GM23338 (cell line): Measurements from ENCODE around the gene MPHOSPH8. TPM values are rescaled to one million over a fixed set of nuclear protein-coding genes. Genes with fewer than 3 reads are reported as not detected.

Experiments
- ATAC-seq: fragments of 200-7000 bp; cut with Tn5 transposase; 3 replicates; pipeline ENCODE4 v1.9.1; 2020
- DNase-seq: peaks from one replicate; pipeline ENCODE4 v3.0.0-alpha.2; 2015; ENCODE audit warnings: low spot score
- H2AFZ ChIP-seq: fragments of 200-600 bp; sonication (generic); 2 replicates; pipeline ENCODE4 v1.8.0; 2016; ENCODE audit warnings: antibody characterized with exemption, mild to moderate bottlenecking, moderate library complexity
- H3F3A ChIP-seq: fragments of 200-600 bp; sonication (generic); replicated peaks from 2 replicates; pipeline ENCODE4 v1.8.0; 2017; ENCODE audit warnings: antibody characterized with exemption, mixed run types, low read depth
- H3K27ac ChIP-seq: fragments of 200-600 bp; sonication (generic); 2 replicates; pipeline ENCODE4 v1.6.1; 2016; ENCODE audit warnings: low read depth
- H3K27me3 ChIP-seq: fragments of 200-600 bp; sonication (generic); 2 replicates; pipeline ENCODE4 v1.8.0; 2016; ENCODE audit warnings: mild to moderate bottlenecking, mixed run types, moderate library complexity; ENCODE audit not compliant: insufficient read depth
- H3K36me3 ChIP-seq: fragments of 200-600 bp; sonication (generic); 2 replicates; pipeline ENCODE4 v1.8.0; 2016; ENCODE audit warnings: mild to moderate bottlenecking; ENCODE audit not compliant: insufficient read depth
- H3K4me1 ChIP-seq: fragments of 200-600 bp; sonication (generic); 2 replicates; pipeline ENCODE4 v1.8.0; 2016; ENCODE audit warnings: mild to moderate bottlenecking, moderate library complexity; ENCODE audit not compliant: insufficient read depth
- H3K4me2 ChIP-seq: fragments of 200-600 bp; sonication (generic); 2 replicates; pipeline ENCODE4 v1.7.1; 2017; ENCODE audit warnings: mixed run types
- H3K4me3 ChIP-seq: fragments of 200-600 bp; sonication (generic); 2 replicates; pipeline ENCODE4 v1.6.1; 2016; ENCODE audit warnings: mixed run types
- H3K79me2 ChIP-seq: fragments of 200-600 bp; sonication (generic); replicated peaks from 2 replicates; pipeline ENCODE4 v1.8.0; 2017; ENCODE audit warnings: mild to moderate bottlenecking; ENCODE audit not compliant: insufficient read depth
- H3K9me2 ChIP-seq: fragments of 200-600 bp; sonication (generic); 2 replicates; pipeline ENCODE4 v1.8.0; 2017; ENCODE audit not compliant: insufficient read depth
- H4K20me1 ChIP-seq: fragments of 200-600 bp; sonication (generic); replicated peaks from 2 replicates; pipeline ENCODE4 v1.8.0; 2017; ENCODE audit warnings: mild to moderate bottlenecking; ENCODE audit not compliant: insufficient read depth
- H3K27ac Mint-ChIP-seq: 2 replicates; pipeline ENCODE4 v1.8.0; 2020; ENCODE audit warnings: inconsistent platforms, mild to moderate bottlenecking, moderate library complexity, mixed read lengths
- H3K27me3 Mint-ChIP-seq: 3 replicates; pipeline ENCODE4 v1.8.0; 2022; ENCODE audit warnings: low read depth, mild to moderate bottlenecking, moderate library complexity, mixed read lengths, inconsistent platforms; ENCODE audit not compliant: insufficient read depth, poor library complexity
- H3K36me3 Mint-ChIP-seq: 3 replicates; pipeline ENCODE4 v1.8.0; 2021; ENCODE audit warnings: low read depth, mild to moderate bottlenecking, inconsistent platforms, moderate library complexity, mixed read lengths
- H3K4me1 Mint-ChIP-seq: 3 replicates; pipeline ENCODE4 v1.8.0; 2020; ENCODE audit warnings: mild to moderate bottlenecking, inconsistent platforms, mixed read lengths
- H3K4me3 Mint-ChIP-seq: 3 replicates; pipeline ENCODE4 v1.8.0; 2021; ENCODE audit warnings: moderate library complexity, mild to moderate bottlenecking, inconsistent platforms, mixed read lengths
- H3K9me3 Mint-ChIP-seq: 3 replicates; pipeline ENCODE4 v1.8.0; 2020; ENCODE audit warnings: moderate library complexity, mild to moderate bottlenecking, inconsistent platforms, mixed read lengths
- CREB1 ChIP-seq: fragments of 250-450 bp; sonication (Bioruptor Pico); IDR thresholded peaks from 2 replicates; pipeline ENCODE4 v1.5.0; 2020; ENCODE audit warnings: low read depth, mild to moderate bottlenecking, moderate library complexity
- EZH2 ChIP-seq: fragments of 200-600 bp; sonication (generic); IDR thresholded peaks from one replicate; pipeline ENCODE4 v1.8.0; 2017; ENCODE audit warnings: antibody characterized with exemption, mild to moderate bottlenecking, low read depth; ENCODE audit not compliant: unreplicated experiment
- EZH2phosphoT487 ChIP-seq: fragments of 200-600 bp; sonication (generic); IDR thresholded peaks from one replicate; pipeline ENCODE4 v1.8.1; 2018; ENCODE audit warnings: antibody characterized with exemption; ENCODE audit not compliant: unreplicated experiment
- JUNB ChIP-seq: IDR thresholded peaks from one replicate; pipeline ENCODE4 v1.6.1; 2016; ENCODE audit warnings: antibody characterized with exemption; ENCODE audit not compliant: unreplicated experiment
- NANOG ChIP-seq: IDR thresholded peaks from 2 replicates; pipeline ENCODE4 v1.6.1; 2016; ENCODE audit warnings: antibody characterized with exemption, borderline replicate concordance
- POLR2AphosphoS5 ChIP-seq: IDR thresholded peaks from 2 replicates; pipeline ENCODE4 v1.6.1; 2016; ENCODE audit warnings: antibody characterized with exemption, low read depth
- STAT1 ChIP-seq: IDR thresholded peaks from one replicate; pipeline ENCODE4 v1.6.1; 2016; ENCODE audit warnings: antibody characterized with exemption; ENCODE audit not compliant: unreplicated experiment
- ZNF114 ChIP-seq: fragments of 250-450 bp; sonication (Bioruptor Pico); IDR thresholded peaks from 2 replicates; pipeline ENCODE4 v1.5.0; 2020; ENCODE audit warnings: mild to moderate bottlenecking, moderate library complexity
- ZNF331 ChIP-seq: fragments of 250-450 bp; sonication (Bioruptor Pico); IDR thresholded peaks from 2 replicates; pipeline ENCODE4 v1.5.0; 2020; ENCODE audit warnings: low read depth, mild to moderate bottlenecking, moderate library complexity
- polyA plus RNA-seq: library from polyadenylated mRNA; unstranded; fragments of >200 nt; fragmentation: Nextera tagmentation; extraction: Ambion mirVana; gene quantifications from 2 replicates; pipeline ENCODE4 v1.2.1, GENCODE V29; 2016
- total RNA-seq: library from RNA; depleted of rRNA; stranded (reverse); fragments of >200 nt; shearing (Covaris generic); gene quantifications from 2 replicates; pipeline ENCODE4 v1.2.3, GENCODE V29; 2014
- TF ChIP-seq, protein P1 (sequence below): IDR thresholded peaks from 2 replicates; pipeline ENCODE4 v1.6.1; 2016; ENCODE audit warnings: antibody characterized with exemption
- TF ChIP-seq, protein P2 (sequence below): fragments of 250-450 bp; sonication (Bioruptor Pico); IDR thresholded peaks from 2 replicates; pipeline ENCODE4 v1.5.0; 2020; ENCODE audit warnings: mild to moderate bottlenecking, moderate library complexity
- TF ChIP-seq, protein P3 (sequence below), 2 experiments: fragments of 200-600 bp in 1 of 2; sonication (generic) in 1 of 2; conservative IDR thresholded peaks; 2 replicates each; pipeline versions ENCODE4 v1.5.1 to v1.6.1; 2016 to 2017; ENCODE audit warnings: antibody characterized with exemption in 2 of 2, low read depth in 2 of 2, mild to moderate bottlenecking in 2 of 2, moderate library complexity in 1 of 2
- TF ChIP-seq, protein P4 (sequence below): IDR thresholded peaks from one replicate; pipeline ENCODE4 v1.6.1; 2018; ENCODE audit warnings: antibody characterized with exemption; ENCODE audit not compliant: unreplicated experiment

The MPHOSPH8 gene
- total and polyA plus RNA-seq, 2 experiments from 2014 or later: 15.6 to 31.9 TPM

DNA sequence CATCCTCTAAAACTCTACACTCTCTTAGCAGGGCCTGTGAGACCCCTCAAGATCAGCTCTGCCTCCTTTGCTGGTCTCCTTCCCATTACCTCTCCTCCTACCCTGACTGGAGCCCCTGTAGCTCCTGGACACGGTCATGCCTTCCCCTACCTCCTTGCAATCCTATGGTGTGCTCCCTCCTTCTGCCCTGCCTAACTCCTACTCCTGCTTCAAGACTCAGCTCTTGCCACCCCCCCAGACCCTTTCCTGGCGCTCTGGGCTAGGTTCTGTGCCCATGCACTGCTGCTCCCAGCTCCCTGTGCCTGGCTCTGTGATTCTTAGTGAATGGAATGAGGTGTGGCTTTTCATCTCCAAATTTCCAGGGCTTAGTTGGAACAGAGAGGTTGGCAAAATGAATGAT is 44.1 kb upstream of the MPHOSPH8 start:
- peaks cover 4% of the 10 kb centered on the region; the same call in 1 of the 3 replicates for H3K36me3 Mint-ChIP-seq
- no peaks in the 10 kb centered on the region for H3K79me2 ChIP-seq

More for the DNA sequence above, 44.1 kb upstream of the MPHOSPH8 start:
- Histone ChIP-seq H2AFZ (no peak overlapping the region), H3F3A (no peaks in the 10 kb centered on the region), H3K27me3 (no peaks in the 10 kb centered on the region), H3K9me2 (no peaks in the 10 kb centered on the region), H4K20me1 (no peaks in the 10 kb centered on the region), H3K27ac (no peak overlapping the region), H3K4me3 (no peak overlapping the region), H3K36me3 (no peaks in the 10 kb centered on the region), H3K4me2 (no peak overlapping the region), H3K4me1 (no peaks in the 10 kb centered on the region; the same call in 1 of the 2 replicates)
- Mint-ChIP-seq H3K9me3 (peaks cover 84% of the 10 kb centered on the region), H3K4me1 (no peaks in the 10 kb centered on the region), H3K4me3 (no peak overlapping the region), H3K27me3 (peaks cover 12% of the 10 kb centered on the region), H3K27ac (no peak overlapping the region)
- ATAC-seq: no peak
- DNase-seq: no peak
- TF ChIP-seq ZNF331 (CRISPR knock-in tag) (no peak), POLR2AphosphoS5 (no peak), EZH2 (no peak), ZNF114 (CRISPR knock-in tag) (no peak), CREB1 (CRISPR knock-in tag) (no peak), JUNB (no peak), EZH2phosphoT487 (no peak), NANOG (no peak), STAT1 (no peak)
- TF ChIP-seq, protein P1, sequence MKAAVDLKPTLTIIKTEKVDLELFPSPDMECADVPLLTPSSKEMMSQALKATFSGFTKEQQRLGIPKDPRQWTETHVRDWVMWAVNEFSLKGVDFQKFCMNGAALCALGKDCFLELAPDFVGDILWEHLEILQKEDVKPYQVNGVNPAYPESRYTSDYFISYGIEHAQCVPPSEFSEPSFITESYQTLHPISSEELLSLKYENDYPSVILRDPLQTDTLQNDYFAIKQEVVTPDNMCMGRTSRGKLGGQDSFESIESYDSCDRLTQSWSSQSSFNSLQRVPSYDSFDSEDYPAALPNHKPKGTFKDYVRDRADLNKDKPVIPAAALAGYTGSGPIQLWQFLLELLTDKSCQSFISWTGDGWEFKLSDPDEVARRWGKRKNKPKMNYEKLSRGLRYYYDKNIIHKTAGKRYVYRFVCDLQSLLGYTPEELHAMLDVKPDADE: no peak
- TF ChIP-seq, protein P2, sequence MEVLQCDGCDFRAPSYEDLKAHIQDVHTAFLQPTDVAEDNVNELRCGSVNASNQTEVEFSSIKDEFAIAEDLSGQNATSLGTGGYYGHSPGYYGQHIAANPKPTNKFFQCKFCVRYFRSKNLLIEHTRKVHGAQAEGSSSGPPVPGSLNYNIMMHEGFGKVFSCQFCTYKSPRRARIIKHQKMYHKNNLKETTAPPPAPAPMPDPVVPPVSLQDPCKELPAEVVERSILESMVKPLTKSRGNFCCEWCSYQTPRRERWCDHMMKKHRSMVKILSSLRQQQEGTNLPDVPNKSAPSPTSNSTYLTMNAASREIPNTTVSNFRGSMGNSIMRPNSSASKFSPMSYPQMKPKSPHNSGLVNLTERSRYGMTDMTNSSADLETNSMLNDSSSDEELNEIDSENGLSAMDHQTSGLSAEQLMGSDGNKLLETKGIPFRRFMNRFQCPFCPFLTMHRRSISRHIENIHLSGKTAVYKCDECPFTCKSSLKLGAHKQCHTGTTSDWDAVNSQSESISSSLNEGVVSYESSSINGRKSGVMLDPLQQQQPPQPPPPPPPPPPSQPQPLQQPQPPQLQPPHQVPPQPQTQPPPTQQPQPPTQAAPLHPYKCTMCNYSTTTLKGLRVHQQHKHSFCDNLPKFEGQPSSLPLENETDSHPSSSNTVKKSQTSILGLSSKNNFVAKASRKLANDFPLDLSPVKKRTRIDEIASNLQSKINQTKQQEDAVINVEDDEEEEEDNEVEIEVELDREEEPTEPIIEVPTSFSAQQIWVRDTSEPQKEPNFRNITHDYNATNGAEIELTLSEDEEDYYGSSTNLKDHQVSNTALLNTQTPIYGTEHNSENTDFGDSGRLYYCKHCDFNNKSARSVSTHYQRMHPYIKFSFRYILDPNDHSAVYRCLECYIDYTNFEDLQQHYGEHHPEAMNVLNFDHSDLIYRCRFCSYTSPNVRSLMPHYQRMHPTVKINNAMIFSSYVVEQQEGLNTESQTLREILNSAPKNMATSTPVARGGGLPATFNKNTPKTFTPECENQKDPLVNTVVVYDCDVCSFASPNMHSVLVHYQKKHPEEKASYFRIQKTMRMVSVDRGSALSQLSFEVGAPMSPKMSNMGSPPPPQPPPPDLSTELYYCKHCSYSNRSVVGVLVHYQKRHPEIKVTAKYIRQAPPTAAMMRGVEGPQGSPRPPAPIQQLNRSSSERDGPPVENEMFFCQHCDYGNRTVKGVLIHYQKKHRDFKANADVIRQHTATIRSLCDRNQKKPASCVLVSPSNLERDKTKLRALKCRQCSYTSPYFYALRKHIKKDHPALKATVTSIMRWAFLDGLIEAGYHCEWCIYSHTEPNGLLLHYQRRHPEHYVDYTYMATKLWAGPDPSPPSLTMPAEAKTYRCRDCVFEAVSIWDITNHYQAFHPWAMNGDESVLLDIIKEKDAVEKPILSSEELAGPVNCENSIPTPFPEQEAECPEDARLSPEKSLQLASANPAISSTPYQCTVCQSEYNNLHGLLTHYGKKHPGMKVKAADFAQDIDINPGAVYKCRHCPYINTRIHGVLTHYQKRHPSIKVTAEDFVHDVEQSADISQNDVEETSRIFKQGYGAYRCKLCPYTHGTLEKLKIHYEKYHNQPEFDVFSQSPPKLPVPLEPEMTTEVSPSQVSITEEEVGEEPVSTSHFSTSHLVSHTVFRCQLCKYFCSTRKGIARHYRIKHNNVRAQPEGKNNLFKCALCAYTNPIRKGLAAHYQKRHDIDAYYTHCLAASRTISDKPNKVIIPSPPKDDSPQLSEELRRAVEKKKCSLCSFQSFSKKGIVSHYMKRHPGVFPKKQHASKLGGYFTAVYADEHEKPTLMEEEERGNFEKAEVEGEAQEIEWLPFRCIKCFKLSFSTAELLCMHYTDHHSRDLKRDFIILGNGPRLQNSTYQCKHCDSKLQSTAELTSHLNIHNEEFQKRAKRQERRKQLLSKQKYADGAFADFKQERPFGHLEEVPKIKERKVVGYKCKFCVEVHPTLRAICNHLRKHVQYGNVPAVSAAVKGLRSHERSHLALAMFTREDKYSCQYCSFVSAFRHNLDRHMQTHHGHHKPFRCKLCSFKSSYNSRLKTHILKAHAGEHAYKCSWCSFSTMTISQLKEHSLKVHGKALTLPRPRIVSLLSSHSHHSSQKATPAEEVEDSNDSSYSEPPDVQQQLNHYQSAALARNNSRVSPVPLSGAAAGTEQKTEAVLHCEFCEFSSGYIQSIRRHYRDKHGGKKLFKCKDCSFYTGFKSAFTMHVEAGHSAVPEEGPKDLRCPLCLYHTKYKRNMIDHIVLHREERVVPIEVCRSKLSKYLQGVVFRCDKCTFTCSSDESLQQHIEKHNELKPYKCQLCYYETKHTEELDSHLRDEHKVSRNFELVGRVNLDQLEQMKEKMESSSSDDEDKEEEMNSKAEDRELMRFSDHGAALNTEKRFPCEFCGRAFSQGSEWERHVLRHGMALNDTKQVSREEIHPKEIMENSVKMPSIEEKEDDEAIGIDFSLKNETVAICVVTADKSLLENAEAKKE (CRISPR knock-in tag): no peak
- TF ChIP-seq, protein P3, sequence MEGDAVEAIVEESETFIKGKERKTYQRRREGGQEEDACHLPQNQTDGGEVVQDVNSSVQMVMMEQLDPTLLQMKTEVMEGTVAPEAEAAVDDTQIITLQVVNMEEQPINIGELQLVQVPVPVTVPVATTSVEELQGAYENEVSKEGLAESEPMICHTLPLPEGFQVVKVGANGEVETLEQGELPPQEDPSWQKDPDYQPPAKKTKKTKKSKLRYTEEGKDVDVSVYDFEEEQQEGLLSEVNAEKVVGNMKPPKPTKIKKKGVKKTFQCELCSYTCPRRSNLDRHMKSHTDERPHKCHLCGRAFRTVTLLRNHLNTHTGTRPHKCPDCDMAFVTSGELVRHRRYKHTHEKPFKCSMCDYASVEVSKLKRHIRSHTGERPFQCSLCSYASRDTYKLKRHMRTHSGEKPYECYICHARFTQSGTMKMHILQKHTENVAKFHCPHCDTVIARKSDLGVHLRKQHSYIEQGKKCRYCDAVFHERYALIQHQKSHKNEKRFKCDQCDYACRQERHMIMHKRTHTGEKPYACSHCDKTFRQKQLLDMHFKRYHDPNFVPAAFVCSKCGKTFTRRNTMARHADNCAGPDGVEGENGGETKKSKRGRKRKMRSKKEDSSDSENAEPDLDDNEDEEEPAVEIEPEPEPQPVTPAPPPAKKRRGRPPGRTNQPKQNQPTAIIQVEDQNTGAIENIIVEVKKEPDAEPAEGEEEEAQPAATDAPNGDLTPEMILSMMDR (conservative IDR thresholded peaks at IDR 0.05; ENCODE audit: low read depth in 2 of 2): no peak
- TF ChIP-seq, protein P4, sequence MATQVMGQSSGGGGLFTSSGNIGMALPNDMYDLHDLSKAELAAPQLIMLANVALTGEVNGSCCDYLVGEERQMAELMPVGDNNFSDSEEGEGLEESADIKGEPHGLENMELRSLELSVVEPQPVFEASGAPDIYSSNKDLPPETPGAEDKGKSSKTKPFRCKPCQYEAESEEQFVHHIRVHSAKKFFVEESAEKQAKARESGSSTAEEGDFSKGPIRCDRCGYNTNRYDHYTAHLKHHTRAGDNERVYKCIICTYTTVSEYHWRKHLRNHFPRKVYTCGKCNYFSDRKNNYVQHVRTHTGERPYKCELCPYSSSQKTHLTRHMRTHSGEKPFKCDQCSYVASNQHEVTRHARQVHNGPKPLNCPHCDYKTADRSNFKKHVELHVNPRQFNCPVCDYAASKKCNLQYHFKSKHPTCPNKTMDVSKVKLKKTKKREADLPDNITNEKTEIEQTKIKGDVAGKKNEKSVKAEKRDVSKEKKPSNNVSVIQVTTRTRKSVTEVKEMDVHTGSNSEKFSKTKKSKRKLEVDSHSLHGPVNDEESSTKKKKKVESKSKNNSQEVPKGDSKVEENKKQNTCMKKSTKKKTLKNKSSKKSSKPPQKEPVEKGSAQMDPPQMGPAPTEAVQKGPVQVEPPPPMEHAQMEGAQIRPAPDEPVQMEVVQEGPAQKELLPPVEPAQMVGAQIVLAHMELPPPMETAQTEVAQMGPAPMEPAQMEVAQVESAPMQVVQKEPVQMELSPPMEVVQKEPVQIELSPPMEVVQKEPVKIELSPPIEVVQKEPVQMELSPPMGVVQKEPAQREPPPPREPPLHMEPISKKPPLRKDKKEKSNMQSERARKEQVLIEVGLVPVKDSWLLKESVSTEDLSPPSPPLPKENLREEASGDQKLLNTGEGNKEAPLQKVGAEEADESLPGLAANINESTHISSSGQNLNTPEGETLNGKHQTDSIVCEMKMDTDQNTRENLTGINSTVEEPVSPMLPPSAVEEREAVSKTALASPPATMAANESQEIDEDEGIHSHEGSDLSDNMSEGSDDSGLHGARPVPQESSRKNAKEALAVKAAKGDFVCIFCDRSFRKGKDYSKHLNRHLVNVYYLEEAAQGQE: no peak
